Breast epithelium (tissue), 3 donors: Measurements from ENCODE around the gene JAG1.

Source experiments
- POLR2A ChIP-seq: fragments of 450-650 bp; IDR thresholded peaks from one replicate; pipeline ENCODE4 v1.6.1; 2016; ENCODE audit warnings: antibody characterized with exemption, mild to moderate bottlenecking, moderate library complexity
- POLR2AphosphoS5 ChIP-seq, 3 donors: sonication (generic); formaldehyde crosslinking; IDR thresholded peaks; one replicate each; pipeline ENCODE4 v1.6.1; 2017; ENCODE audit warnings: antibody characterized with exemption in 3 of 3
- TF ChIP-seq, protein P1 (sequence below), 3 donors: fragments of 450-650 bp; IDR thresholded peaks; one replicate each; pipeline ENCODE4 v1.5.1; 2016 to 2017; ENCODE audit warnings: antibody characterized with exemption in 3 of 3, mild to moderate bottlenecking in 3 of 3, moderate library complexity in 3 of 3

DNA sequence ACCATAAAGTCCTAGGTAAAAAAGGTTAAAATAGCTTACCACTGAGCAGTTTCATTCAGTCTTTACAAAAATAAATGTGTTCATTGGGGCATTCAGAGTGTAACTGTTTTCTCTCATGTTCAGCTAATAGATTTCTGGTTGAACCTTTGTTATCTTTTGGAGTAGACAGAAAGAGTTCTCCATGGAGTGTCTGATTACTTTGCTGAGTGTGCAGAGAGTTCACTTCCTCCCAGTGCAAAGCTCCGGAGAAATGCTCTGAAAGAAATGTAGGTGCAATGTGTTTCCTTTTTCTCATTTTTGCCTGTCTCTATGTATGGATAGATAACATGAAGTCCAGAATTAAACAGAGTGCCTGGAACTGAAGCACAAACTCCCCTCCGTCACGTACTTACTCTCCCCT lies 52.6 kb downstream of the JAG1 start:
- TF ChIP-seq, protein P1, sequence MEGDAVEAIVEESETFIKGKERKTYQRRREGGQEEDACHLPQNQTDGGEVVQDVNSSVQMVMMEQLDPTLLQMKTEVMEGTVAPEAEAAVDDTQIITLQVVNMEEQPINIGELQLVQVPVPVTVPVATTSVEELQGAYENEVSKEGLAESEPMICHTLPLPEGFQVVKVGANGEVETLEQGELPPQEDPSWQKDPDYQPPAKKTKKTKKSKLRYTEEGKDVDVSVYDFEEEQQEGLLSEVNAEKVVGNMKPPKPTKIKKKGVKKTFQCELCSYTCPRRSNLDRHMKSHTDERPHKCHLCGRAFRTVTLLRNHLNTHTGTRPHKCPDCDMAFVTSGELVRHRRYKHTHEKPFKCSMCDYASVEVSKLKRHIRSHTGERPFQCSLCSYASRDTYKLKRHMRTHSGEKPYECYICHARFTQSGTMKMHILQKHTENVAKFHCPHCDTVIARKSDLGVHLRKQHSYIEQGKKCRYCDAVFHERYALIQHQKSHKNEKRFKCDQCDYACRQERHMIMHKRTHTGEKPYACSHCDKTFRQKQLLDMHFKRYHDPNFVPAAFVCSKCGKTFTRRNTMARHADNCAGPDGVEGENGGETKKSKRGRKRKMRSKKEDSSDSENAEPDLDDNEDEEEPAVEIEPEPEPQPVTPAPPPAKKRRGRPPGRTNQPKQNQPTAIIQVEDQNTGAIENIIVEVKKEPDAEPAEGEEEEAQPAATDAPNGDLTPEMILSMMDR (IDR thresholded peaks at IDR 0.05), result no peak
- TF ChIP-seq POLR2A (no peak), POLR2AphosphoS5 (IDR thresholded peaks at IDR 0.05) (no peak)
